Measurements from ENCODE around the gene TBC1D22A. TPM values are rescaled to one million over a fixed set of nuclear protein-coding genes. Genes with fewer than 3 reads are reported as not detected.

The TBC1D22A gene
- total and polyA plus RNA-seq, 2 donors (not counting 3 experiments of a cell fraction or from before 2014, with no cell fraction given): 26.1 to 32.4 TPM

GRCh38 chr22:46869329-46869728 is 106.9 kb downstream of the TBC1D22A start:
- no peak for DNase-seq (ENCODE audit: low read depth, low spot score)
- Histone ChIP-seq H3K27me3 (ENCODE audit: control insufficient read depth in 2 of 2, insufficient read depth in 2 of 2, low read length in 2 of 2) (no peaks in the 10 kb centered on the region), H2AFZ (ENCODE audit: low read depth, low read length) (no peak overlapping the region), H3K9me3 (replicated peaks; ENCODE audit: control insufficient read depth, insufficient read depth, low read length) (no peaks in the 10 kb centered on the region), H3K9me1 (replicated peaks; ENCODE audit: control insufficient read depth, extremely low read depth, insufficient read depth, low read length) (no peaks in the 10 kb centered on the region), H3K79me2 (ENCODE audit: control insufficient read depth, insufficient read depth, low read length) (no peaks in the 10 kb centered on the region), H3K4me1 (ENCODE audit: control insufficient read depth, extremely low read depth, insufficient read depth, low read length) (no peaks in the 10 kb centered on the region), H3K27ac (ENCODE audit: insufficient read depth, low read depth, low read length) (no peak overlapping the region), H3K36me3 (ENCODE audit: control insufficient read depth in 2 of 2, extremely low read depth in 1 of 2, insufficient read depth in 2 of 2, low read length in 2 of 2) (no peaks in the 10 kb centered on the region), H3K4me2 (ENCODE audit: insufficient read depth, low read length) (no peak overlapping the region), H3K4me3 (replicated peaks in 1 of 3; ENCODE audit: insufficient read depth in 1 of 3, low read depth in 1 of 3, low read length in 3 of 3) (no peak overlapping the region), H4K20me1 (replicated peaks; ENCODE audit: control insufficient read depth, extremely low read depth, insufficient read depth, low read length) (no peaks in the 10 kb centered on the region), H3K9ac (replicated peaks; ENCODE audit: extremely low read depth, insufficient read depth, low read length) (no peak overlapping the region)
- dilution Hi-C loops (cut with MboI; ENCODE audit: extremely low pct_ligation_motif_present, low sequenced_read_pairs): no loop called here
- no peak for TF ChIP-seq CTCF (IDR thresholded peaks at IDR 0.05; ENCODE audit: extremely low read depth in 1 of 2, insufficient read depth in 1 of 2, low read depth in 1 of 2, low read length in 2 of 2)
- TF ChIP-seq JUN (IDR thresholded peaks at IDR 0.05; ENCODE audit: borderline replicate concordance, insufficient read depth, insufficient read length, low read depth): no peak
- no peak for TF ChIP-seq GATA2 (IDR thresholded peaks at IDR 0.05; ENCODE audit: insufficient read depth, insufficient read length, low read depth, low read length)
- TF ChIP-seq EZH2 (IDR thresholded peaks at IDR 0.05; ENCODE audit: borderline replicate concordance, low read depth, low read length, severe bottlenecking): no peak
- no peak for TF ChIP-seq MYC (IDR thresholded peaks at IDR 0.05; ENCODE audit: low read depth, low read length)
- no peak for TF ChIP-seq MAX (IDR thresholded peaks at IDR 0.05; ENCODE audit: insufficient read depth, insufficient read length)
- no peak for TF ChIP-seq FOS (IDR thresholded peaks at IDR 0.05; ENCODE audit: borderline replicate concordance, insufficient read depth, low read length)
- TF ChIP-seq POLR2A (IDR thresholded peaks at IDR 0.05; ENCODE audit: low read depth, low read length): no peak
- FAIRE-seq: no peak
- no TSS peak for BruUV-seq (replicated peaks)
- ChIA-PET CTCF (no interaction called here), POLR2A (no interaction called here)
- intact Hi-C loops (cut with micrococcal nuclease): no loop called here
